GM15510 (cell line): ENCODE results near the gene CCDC102A.

Experiments used
- POLR2A ChIP-seq: IDR thresholded peaks from 3 replicates; pipeline ENCODE4 v1.6.1; 2011; ENCODE audit warnings: borderline replicate concordance; ENCODE audit not compliant: insufficient read length; ENCODE audit errors: extremely low read depth

The CCDC102A gene

DNA sequence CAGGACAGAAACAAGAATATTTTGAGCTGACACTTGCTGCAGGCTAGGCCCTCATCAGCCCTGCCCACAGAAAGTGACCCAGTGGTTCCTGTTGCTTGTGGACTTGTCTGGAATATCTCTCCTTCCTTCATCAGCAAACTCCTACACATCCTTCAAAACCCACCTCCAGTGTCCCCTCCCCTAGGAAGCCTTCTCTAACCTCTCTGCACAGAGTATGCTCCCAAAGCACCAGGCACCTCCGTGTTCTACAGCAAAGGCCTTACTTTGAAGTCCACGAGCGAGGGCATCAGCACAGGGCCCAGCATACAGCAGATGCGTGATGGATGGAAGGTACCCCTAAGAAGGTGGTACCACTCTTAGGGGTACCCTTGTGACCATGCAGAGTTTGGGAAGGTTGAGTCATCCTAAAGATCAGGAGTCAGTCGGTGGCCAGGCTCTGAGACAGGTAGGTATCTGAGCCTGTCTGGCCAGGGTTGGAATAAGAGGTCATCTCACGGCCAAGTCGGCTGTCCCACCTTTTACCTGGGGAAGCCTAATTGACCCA is 2.0 kb downstream of the CCDC102A start:
- no peak for TF ChIP-seq POLR2A

DNA sequence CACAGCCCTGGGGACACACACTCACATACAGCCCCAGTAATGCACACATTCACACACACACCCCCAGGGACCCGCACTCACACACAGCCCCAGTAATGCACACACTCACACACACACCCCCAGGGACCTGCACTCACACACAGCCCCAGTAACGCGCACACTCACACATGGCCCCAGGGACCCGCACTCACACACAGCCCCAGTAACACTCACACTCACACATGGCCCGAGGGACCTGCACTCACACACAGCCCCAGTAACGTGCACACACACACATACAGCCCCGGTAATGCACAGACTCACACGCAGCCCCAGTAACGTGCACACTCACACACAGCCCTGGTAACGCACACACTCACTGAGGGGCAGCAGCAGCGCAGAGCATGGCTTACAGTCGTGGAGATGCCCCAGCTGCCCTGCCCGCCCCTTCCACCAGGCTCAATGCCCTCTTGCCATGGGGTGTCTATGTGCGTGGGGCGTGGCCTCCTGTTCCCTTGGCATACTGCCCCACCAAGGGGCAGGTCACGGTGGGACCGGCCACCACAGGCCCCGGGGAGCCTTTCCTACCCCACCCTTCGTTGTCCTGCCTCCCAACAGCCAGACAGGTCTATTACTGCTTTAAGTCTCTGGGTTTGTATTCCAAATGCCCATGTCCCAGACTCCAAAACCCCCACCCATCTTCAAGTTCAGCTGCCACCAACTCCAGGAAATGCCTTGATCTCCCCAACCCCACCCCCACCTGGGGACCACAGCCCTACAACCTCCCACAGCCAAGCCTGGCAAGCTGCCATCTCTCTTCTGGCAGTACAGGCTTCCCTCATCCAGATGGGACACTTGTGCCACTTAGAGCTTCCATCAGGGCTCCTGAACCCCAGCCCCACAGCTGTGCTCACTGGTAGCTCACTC is 2.7 kb downstream of the CCDC102A start:
- TF ChIP-seq POLR2A: no peak

DNA sequence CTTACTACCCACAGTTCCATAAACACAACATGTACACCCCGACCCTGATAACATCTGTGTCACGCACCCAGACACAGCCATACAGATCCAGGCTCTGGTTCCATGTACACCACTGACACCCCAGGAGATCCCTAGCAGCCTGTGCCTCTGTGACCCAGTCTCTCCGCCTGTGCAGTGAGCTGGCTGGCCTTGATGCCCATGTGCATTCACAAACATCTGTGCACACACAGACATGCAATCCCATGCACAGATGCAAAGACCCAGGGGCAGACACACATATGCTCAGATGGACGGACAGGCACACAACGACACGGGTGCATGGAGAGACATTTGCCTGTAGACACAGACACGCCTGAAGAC is 4.1 kb downstream of the CCDC102A start:
- TF ChIP-seq POLR2A: no peak

DNA sequence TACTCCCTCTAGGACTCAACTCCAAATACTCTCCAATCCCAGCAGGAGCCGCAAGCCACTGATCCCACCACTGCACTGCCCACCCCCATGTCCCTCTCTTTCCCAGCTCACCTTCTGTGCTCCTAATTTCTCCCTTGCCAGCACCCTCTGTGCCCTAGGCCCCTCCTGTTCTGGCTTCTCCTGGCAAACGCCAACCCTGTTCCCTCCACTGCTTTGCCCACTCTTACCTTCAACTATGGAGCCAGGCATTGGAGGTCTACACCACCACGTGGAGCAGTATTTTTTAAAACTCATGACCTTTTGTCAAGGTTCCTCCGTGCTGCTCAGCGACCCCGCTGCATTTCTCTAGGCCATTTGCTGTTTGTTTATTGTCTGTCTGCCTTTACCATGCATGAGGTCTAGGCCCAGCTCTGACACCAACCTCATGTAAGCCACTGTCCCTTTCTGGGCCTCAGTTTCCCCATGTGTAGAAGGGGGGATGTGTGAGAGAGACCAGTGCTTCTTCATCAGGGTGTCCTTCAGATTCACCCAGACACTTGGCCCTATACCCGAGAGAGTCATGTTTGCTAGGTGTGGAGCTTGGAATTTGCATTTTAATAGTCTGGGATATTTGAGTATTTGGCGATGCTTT is 4.6 kb downstream of the CCDC102A start:
- TF ChIP-seq POLR2A: no peak

DNA sequence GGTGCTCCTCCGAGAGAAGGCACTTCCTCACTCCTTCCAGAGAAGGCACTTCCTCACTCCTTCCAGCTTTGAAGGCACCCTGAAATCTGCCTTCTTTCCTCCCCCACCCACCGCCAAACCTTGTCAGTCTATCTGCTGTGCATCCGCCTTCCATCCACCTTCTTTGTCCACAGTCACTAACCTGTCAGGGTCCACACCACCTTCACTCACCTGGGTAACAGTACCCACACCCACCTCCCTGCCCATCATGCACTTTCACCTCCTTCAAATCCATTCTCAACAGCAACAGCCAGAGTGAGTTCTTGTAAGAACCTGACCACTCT is 5.2 kb downstream of the CCDC102A start:
- TF ChIP-seq POLR2A: no peak

DNA sequence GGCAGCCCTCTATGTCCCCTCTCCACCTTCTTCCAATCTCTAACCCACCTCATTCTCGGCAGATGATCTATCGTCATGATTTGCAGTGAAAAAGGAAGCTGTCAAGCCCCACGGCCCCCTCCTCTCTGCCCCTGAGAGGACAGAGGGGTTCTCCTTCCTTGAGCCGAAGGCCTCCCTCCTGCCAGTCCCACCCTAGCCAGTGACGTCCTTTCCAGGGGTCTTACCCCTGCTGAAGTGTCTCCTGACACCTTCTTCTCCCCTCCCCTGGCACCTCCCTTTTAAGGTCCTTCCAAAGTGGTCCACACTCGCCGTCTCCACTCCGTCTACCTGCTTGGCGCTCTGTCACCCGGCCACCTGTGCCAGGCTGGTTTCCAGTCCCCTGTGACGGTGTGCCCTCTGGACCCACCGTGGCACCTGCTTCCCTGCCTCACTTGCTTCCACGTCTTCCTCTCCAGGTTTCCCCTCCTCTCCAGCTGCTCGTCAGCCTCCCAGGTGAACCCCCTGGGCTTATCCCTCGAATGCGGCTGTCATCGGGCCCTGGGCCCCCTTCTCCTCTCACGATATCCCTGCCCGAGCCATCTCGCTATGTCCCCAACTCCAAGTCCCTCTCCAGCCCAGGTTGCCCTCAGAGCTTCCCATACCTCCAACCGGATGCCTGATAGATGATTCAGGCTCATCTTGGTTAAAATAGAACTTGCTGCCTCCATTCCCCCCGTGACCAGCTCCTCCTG is 5.7 kb downstream of the CCDC102A start:
- TF ChIP-seq POLR2A: no peak

DNA sequence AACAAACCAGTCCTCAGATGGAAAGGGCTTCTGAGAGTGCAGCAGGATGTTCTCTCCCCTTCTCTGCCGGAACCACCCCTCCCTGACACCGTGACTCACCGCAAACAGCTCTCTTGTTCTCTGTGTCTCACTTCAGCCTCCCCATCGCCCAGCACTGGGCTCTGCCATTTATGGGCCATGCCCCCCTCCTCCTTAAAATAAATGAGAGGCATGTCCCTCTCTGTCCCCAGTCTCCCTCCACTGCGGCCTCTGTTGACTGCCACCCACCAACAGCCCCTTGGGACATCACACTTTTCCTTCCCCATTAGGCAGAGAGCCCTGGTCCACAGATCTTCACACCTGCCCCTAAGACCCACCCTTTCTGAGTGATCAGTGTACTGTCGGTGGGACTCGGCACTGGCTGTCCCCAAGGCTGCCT is 6.3 kb downstream of the CCDC102A start:
- TF ChIP-seq POLR2A: no peak

DNA sequence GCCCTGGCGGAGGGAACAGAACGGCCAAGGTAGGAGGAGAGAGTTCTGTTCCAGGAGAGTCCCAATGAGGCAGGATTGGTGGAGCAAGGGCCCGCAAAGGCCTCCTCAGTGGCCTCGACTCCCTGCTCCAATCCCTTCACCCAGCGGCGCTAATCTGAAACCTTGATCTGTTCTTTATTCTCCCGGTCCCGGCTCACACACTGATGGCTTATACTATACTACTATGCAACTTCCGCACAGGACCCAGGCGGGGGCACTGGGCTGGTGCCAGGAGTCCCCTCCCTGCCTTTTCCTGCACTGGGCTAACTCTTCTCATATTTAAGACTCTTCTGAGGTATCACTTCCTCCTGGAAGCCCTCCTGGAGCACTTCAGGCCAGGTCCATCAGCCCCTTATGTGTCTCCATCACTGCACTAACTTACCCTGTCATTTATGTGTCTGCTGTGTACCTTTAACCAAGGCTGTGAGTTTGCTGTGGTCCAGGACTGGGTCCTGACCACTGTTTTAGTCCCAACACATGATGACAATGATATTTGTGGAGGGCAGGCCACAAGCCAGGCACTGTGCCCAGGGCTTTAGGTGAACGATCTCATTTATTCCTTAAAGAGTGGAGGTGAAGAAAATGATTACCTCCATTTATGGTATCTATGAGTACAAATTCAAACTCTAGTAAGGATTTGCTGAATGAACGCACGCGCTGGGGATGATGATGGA is 6.8 kb downstream of the CCDC102A start:
- TF ChIP-seq POLR2A: no peak

DNA sequence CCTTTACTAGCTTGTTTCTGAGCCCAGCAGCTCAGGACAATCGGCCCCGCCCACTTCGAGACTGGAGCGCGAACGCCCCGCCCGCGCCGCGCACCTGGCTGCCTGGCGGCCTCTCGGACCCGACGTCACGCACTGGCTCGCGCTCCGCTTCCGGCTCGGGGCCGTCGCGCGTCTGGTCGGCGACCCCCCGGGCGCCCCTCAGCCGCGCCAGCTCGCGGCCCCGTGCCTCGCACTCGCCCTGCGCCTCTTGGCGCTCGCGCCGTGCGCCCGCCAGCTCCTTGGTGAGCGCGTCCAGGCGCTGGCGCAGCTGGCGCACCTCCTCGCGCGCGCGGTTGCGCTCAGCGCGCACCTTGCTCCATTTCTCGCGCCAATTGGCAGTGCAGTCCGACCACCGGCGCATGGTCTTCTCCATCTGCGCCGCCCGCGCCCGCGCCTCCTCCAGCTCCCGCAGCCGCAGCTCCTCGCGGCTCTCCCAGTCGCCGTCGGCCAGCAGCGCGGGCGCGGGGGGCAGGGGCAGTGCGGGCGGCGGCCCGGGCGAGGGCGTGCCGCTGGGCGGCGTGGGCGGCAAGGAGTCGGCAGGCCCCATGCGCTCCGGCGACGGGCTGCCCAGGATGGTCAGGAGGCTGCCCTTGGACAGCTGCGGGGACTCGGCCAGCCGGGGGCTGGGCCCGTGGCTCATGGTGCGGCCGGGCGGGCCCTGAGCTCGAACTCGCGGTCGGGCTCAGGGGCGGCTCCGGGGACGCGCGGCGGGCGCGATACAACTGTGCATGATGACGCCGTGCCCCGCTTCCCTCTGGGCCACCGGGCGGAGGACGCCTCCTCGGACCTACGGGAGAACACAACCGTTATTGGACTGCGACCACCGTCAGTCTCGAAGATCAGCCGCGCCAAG is 7.6 kb downstream of the CCDC102A start:
- no peak for TF ChIP-seq POLR2A

DNA sequence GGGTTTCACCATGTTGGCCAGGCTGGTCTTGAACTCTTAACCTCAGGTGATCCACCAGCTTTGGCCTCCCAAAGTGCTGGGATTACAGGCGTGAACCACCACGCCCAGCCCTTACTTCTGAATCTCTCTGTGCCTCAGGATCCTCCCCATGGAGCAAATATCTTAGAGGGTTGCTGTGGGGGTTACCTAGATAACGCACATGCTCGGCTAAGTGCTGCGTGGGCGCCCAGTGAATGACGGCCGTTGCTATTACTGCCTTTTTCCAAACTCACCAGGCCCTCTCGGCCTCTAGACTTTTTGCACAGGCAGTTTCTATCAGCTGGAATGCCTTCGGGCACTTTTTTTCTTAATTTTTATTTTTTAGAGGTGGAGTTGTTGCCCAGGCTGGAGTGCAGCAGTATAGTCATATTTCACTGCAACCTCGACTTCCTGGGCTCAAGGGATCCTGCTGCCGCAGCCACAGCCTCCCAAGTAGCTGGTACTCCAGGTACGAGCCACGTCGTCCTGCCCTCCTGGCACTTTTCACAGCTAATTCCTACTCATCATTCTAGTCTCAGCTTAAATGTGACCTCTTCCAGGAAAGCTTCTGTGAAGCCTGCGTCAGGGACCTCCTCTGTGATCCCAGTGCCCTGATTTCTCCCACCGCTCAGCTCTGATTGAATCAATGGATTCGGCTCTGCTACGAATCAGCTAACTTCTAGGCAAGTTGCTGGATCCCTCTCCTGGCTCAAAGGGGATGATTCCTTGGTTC is 8.6 kb downstream of the CCDC102A start:
- TF ChIP-seq POLR2A: no peak

DNA sequence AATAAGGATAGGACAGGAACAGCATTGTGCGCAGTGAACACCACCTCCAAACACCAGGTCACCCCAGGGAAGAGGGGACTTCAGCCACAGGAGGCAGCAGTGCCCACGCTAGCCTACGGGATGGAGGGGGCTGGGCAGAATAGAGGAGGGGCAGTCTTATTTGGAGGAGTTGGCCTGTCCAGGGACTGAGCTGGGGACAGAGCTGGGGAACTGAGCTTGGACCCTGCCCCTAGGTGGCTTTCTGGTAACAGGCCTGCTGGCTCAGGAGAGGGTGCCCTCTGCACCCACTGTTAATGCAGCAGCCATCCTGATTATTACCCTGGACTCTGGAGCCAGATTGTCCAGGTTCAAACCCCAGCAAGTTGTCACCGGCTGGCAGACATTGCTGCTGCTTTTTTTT is 9.3 kb downstream of the CCDC102A start:
- no peak for TF ChIP-seq POLR2A

DNA sequence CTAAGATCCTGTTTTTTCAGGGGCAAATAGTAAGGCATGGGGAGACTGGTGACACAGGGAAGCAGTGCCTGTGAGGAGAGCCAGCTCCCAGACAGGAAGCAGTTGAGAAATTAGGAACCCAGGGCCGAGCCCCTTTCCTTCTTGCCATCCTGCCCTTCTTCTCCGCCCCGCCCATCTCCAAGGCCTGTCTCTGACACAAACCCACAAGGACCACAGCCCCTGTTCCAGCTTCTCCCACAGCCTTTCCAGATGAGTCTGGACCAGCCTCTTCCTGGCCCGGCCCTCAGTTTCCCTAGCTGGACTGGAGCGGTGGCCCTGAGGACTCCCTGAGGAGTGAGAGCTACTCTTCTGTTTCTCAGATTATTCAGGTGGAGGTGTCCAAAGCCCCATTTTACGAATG is 9.9 kb downstream of the CCDC102A start:
- TF ChIP-seq POLR2A: no peak

DNA sequence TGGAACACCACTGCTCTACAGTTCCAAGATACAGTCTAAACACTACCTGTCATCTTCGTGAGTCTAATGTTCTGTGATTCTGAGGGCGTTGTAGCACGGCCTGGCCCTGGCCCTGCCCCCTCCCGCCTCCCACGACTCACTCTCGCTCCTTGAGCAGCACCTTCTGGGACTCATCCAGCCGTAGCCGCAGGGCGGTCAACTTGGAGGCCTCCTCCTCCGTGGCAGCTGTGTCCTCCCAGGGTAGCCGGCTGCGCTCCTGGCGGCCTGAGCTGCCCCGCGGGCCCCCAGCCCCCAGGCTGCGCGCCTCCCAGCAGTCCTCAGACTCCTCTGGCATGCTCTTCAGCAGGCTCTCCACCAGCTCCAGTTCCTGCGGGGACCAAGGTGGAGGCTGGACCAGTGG is 10.6 kb downstream of the CCDC102A start:
- TF ChIP-seq POLR2A: no peak
